Mesenchymal stem cell (in vitro differentiated cells and primary cell): ENCODE measurements around the gene NAALADL2.

Source experiments
- DNase-seq: peaks from one replicate; pipeline ENCODE4 v3.0.0-alpha.2; 2013
- H2AFZ ChIP-seq: one replicate; pipeline ENCODE4 v1.6.1; 2013; ENCODE audit warnings: low read depth, mild to moderate bottlenecking, control low read depth, inconsistent platforms, low read length, moderate library complexity
- H2AK5ac ChIP-seq: 2 replicates; pipeline ENCODE4 v1.6.1; 2013; ENCODE audit warnings: low read length, moderate library complexity, mild to moderate bottlenecking, inconsistent platforms; ENCODE audit not compliant: severe bottlenecking
- H2BK120ac ChIP-seq: one replicate; pipeline ENCODE4 v1.6.1; 2013; ENCODE audit warnings: low read depth, mild to moderate bottlenecking, inconsistent platforms, low read length, moderate library complexity
- H2BK12ac ChIP-seq, 2 experiments: one replicate each; pipeline ENCODE4 v1.6.1; 2013; ENCODE audit warnings: inconsistent platforms in 2 of 2, low read length in 2 of 2, mild to moderate bottlenecking in 2 of 2, moderate library complexity in 2 of 2, control low read depth in 1 of 2
- H2BK15ac ChIP-seq: one replicate; pipeline ENCODE4 v1.6.1; 2013; ENCODE audit warnings: mild to moderate bottlenecking, low read depth, inconsistent platforms; ENCODE audit not compliant: poor library complexity, severe bottlenecking
- H2BK5ac ChIP-seq: 2 replicates; pipeline ENCODE4 v1.6.1; 2013; ENCODE audit warnings: low read depth, mild to moderate bottlenecking, low read length, control low read depth, inconsistent platforms; ENCODE audit not compliant: poor library complexity, severe bottlenecking
- H3K14ac ChIP-seq, 2 experiments: one replicate each; pipeline ENCODE4 v1.6.1; 2013; ENCODE audit warnings: inconsistent platforms in 2 of 2, low read length in 2 of 2, control low read depth in 1 of 2, mild to moderate bottlenecking in 1 of 2, moderate library complexity in 1 of 2
- H3K18ac ChIP-seq, 2 experiments: one replicate each; pipeline ENCODE4 v1.6.1; 2013; ENCODE audit warnings: inconsistent platforms in 2 of 2, low read length in 2 of 2, control low read depth in 1 of 2, low read depth in 1 of 2, mild to moderate bottlenecking in 1 of 2
- H3K23ac ChIP-seq, 2 experiments: one replicate each; pipeline ENCODE4 v1.6.1; 2013; ENCODE audit warnings: inconsistent platforms in 2 of 2, low read length in 2 of 2, mild to moderate bottlenecking in 2 of 2, moderate library complexity in 2 of 2, control low read depth in 1 of 2
- H3K27ac ChIP-seq: 2 replicates; pipeline ENCODE4 v1.5.1; 2013; ENCODE audit warnings: mild to moderate bottlenecking, moderate library complexity, low read length, control low read depth, inconsistent platforms; ENCODE audit not compliant: poor library complexity, severe bottlenecking
- H3K27me3 ChIP-seq, 2 experiments: 2 replicates each; pipeline versions ENCODE4 v1.6.1 to v1.7.0; 2013; ENCODE audit warnings: low read length in 2 of 2, mild to moderate bottlenecking in 2 of 2, moderate library complexity in 2 of 2, control low read depth in 1 of 2, inconsistent platforms in 1 of 2; ENCODE audit not compliant: control insufficient read depth in 1 of 2, insufficient read depth in 1 of 2
- H3K36me3 ChIP-seq, 2 experiments: 2 replicates each; pipeline versions ENCODE4 v1.6.1 to v1.7.0; 2013; ENCODE audit warnings: low read length in 2 of 2, control low read depth in 1 of 2, inconsistent platforms in 1 of 2, low read depth in 1 of 2, mild to moderate bottlenecking in 1 of 2; ENCODE audit not compliant: insufficient read depth in 2 of 2, control insufficient read depth in 1 of 2
- H3K4ac ChIP-seq, 2 experiments: one replicate each; pipeline ENCODE4 v1.6.1; 2013; ENCODE audit warnings: inconsistent platforms in 2 of 2, low read length in 2 of 2, mild to moderate bottlenecking in 2 of 2, moderate library complexity in 2 of 2, control low read depth in 1 of 2, low read depth in 1 of 2
- H3K4me1 ChIP-seq: 2 replicates; pipeline ENCODE4 v1.6.1; 2013; ENCODE audit warnings: low read depth, low read length, control low read depth; ENCODE audit not compliant: control insufficient read depth, insufficient read depth
- H3K4me2 ChIP-seq: 2 replicates; pipeline ENCODE4 v1.6.1; 2013; ENCODE audit warnings: low read length, mild to moderate bottlenecking, inconsistent platforms; ENCODE audit not compliant: poor library complexity, severe bottlenecking
- H3K4me3 ChIP-seq, 2 experiments: 2 replicates each; pipeline versions ENCODE4 v1.5.1 to v1.7.0; 2013; ENCODE audit warnings: low read length in 2 of 2, mild to moderate bottlenecking in 2 of 2, control low read depth in 1 of 2, low read depth in 1 of 2; ENCODE audit not compliant: insufficient read depth in 1 of 2
- H3K79me1 ChIP-seq: replicated peaks from 2 replicates; pipeline ENCODE4 v1.6.1; 2013; ENCODE audit warnings: mild to moderate bottlenecking, control low read depth, low read length, inconsistent platforms; ENCODE audit not compliant: poor library complexity, severe bottlenecking
- H3K9ac ChIP-seq: 2 replicates; pipeline ENCODE4 v1.7.0; 2013; ENCODE audit warnings: mild to moderate bottlenecking, low read length, moderate library complexity
- H3K9me3 ChIP-seq: 2 replicates; pipeline ENCODE4 v1.7.0; 2013; ENCODE audit warnings: mild to moderate bottlenecking, low read length; ENCODE audit not compliant: control insufficient read depth
- H4K8ac ChIP-seq: one replicate; pipeline ENCODE4 v1.6.1; 2013; ENCODE audit warnings: inconsistent platforms, mild to moderate bottlenecking, low read length, moderate library complexity
- H4K91ac ChIP-seq: one replicate; pipeline ENCODE4 v1.6.1; 2013; ENCODE audit warnings: mild to moderate bottlenecking, low read length, inconsistent platforms
- WGBS: methylation state at CpG from one replicate; pipeline ENCODE4 v1.1.7; 2013; ENCODE audit warnings: mixed read lengths; 5-methylcytosine and 5-hydroxymethylcytosine counted together

The NAALADL2 gene

DNA sequence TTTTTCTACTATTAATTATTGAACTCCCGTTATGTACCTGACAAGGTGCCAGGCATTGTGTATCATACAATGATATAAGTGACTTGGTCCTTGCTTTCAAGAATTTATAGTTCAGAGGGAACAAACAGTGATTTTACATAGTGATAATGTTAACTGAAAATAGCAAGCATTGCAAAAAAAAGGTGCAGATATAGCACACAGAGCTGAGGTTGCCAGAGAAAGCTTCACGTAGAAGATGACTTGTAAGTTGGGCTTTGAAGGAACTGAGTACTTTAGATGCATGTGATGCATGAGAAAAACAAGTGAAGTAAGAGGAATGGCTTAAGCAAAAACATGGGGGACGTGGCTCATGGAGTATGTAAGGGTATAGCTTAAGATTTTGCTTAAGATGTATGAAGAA lies 584.5 kb downstream of the NAALADL2 start:
- H3K23ac ChIP-seq: no peak overlapping the region
- no peaks in the 10 kb centered on the region for H3K79me1 ChIP-seq
- no peak overlapping the region for H2BK5ac ChIP-seq
- H3K4ac ChIP-seq: no peak overlapping the region
- no peak overlapping the region for H3K14ac ChIP-seq
- no peak overlapping the region for H2BK12ac ChIP-seq
- H3K27ac ChIP-seq: no peak overlapping the region
- no peaks in the 10 kb centered on the region for H3K4me1 ChIP-seq
- no peak overlapping the region for H3K18ac ChIP-seq
- H2AFZ ChIP-seq: no peak overlapping the region
- DNase-seq: no peak
- 93% methylated on average over 3 of the region's 3 CpGs for WGBS
- no peak overlapping the region for H2BK15ac ChIP-seq
- H3K9ac ChIP-seq: no peak overlapping the region
- no peak overlapping the region for H4K8ac ChIP-seq
- H3K4me2 ChIP-seq: no peak overlapping the region
- no peaks in the 10 kb centered on the region for H3K9me3 ChIP-seq
- H4K91ac ChIP-seq: no peak overlapping the region
- no peaks in the 10 kb centered on the region for H3K27me3 ChIP-seq
- H2AK5ac ChIP-seq: no peak overlapping the region
- H3K4me3 ChIP-seq: no peak overlapping the region
- H2BK120ac ChIP-seq: no peak overlapping the region
- H3K36me3 ChIP-seq: no peaks in the 10 kb centered on the region

DNA sequence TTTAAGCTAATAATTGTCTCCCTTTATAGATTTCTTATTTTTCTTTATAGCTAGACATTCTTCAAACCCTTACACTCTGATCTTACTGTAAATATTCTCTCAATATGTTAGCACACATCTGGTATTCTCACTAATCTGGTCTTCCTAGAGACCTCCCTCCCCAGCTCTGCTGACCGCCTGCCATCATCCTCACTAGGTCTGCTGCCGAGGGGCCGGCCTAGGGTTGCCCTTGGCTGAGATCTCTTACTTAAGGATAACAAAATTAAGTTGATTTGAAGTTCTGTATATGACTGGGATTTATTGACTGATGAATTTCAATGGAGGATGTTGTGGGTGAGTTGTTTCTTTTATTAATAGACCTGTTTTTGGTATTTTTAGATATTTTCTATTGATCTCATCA lies 586.6 kb downstream of the NAALADL2 start:
- H3K27ac ChIP-seq: no peak overlapping the region
- H3K79me1 ChIP-seq: no peaks in the 10 kb centered on the region
- H4K8ac ChIP-seq: no peak overlapping the region
- no peak overlapping the region for H2BK15ac ChIP-seq
- no peak overlapping the region for H3K23ac ChIP-seq
- no peak overlapping the region for H2BK5ac ChIP-seq
- H3K4me2 ChIP-seq: no peak overlapping the region
- no peak overlapping the region for H2BK12ac ChIP-seq
- H4K91ac ChIP-seq: no peak overlapping the region
- H3K9ac ChIP-seq: no peak overlapping the region
- DNase-seq: no peak
- H2BK120ac ChIP-seq: no peak overlapping the region
- no peaks in the 10 kb centered on the region for H3K4me1 ChIP-seq
- H2AK5ac ChIP-seq: no peak overlapping the region
- no peak overlapping the region for H3K4me3 ChIP-seq
- H3K9me3 ChIP-seq: no peaks in the 10 kb centered on the region
- 100% methylated on average over 3 of the region's 3 CpGs for WGBS
- no peak overlapping the region for H3K4ac ChIP-seq
- no peaks in the 10 kb centered on the region for H3K27me3 ChIP-seq
- H2AFZ ChIP-seq: no peak overlapping the region
- H3K18ac ChIP-seq: peak overlapping the region in 1 of 2 experiments; percentile 24
- no peak overlapping the region for H3K14ac ChIP-seq
- H3K36me3 ChIP-seq: no peaks in the 10 kb centered on the region

DNA sequence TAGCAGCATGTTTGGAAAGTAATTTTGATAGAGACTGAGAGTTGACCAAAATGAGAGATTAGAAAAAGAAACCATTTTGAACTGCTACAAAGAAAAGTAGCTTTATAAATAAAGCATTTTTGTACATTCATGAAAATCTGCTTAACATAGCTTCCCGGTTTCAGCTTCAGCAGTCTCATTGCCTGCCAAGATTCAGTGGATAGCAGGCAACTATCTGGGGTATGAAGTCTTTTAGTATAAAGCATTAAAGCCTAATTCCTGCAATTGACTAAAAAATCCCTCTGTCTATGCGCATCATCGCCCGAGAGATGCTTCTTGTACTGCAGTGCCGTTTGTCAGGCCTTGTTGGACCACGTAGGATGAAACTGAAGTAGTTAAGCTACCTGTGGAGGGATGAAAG lies 588.4 kb downstream of the NAALADL2 start:
- Histone ChIP-seq H3K4me2 (no peak overlapping the region), H3K79me1 (no peaks in the 10 kb centered on the region), H3K18ac (no peak overlapping the region), H2BK120ac (no peak overlapping the region), H3K4ac (no peak overlapping the region), H4K91ac (no peak overlapping the region), H2BK5ac (no peak overlapping the region), H3K4me1 (no peaks in the 10 kb centered on the region), H3K9me3 (no peaks in the 10 kb centered on the region), H2BK15ac (no peak overlapping the region), H2BK12ac (no peak overlapping the region), H3K4me3 (no peak overlapping the region), H3K27ac (no peak overlapping the region), H2AFZ (no peak overlapping the region), H3K23ac (no peak overlapping the region), H4K8ac (no peak overlapping the region), H3K14ac (no peak overlapping the region), H3K27me3 (no peaks in the 10 kb centered on the region), H2AK5ac (no peak overlapping the region), H3K36me3 (no peaks in the 10 kb centered on the region), H3K9ac (no peak overlapping the region)
- DNase-seq: no peak
- 93% methylated on average over 6 of the region's 6 CpGs for WGBS

DNA sequence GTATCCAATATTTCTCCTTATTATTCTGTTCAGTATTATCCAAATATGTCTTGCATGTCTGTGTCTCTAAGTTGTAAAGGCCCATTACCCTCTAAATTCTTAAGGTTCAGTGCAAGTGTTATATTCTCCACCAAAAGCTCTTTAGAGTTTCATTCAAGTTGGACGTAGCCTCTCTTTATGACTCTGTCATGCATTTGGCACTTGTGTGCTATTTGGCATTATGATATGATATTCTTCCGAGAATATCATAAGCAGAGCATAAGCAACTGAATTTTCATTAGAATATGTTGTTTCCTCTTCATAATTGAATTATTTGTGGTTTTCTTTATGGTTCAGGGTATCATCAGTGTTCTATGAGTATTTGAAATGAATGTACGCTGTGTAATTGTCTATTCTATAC lies 594.2 kb downstream of the NAALADL2 start:
- H3K27ac ChIP-seq: no peak overlapping the region
- H3K9me3 ChIP-seq: no peaks in the 10 kb centered on the region
- H2AK5ac ChIP-seq: no peak overlapping the region
- H2BK5ac ChIP-seq: no peak overlapping the region
- H3K79me1 ChIP-seq: no peaks in the 10 kb centered on the region
- H4K91ac ChIP-seq: no peak overlapping the region
- H3K36me3 ChIP-seq: no peaks in the 10 kb centered on the region
- no peak overlapping the region for H3K4me3 ChIP-seq
- no peaks in the 10 kb centered on the region for H3K27me3 ChIP-seq
- no peak overlapping the region for H4K8ac ChIP-seq
- no peak overlapping the region for H3K4ac ChIP-seq
- H3K14ac ChIP-seq: no peak overlapping the region
- 100% methylated on average over 1 of the region's 3 CpGs for WGBS
- no peak overlapping the region for H2BK15ac ChIP-seq
- no peak overlapping the region for H3K4me2 ChIP-seq
- no peak overlapping the region for H3K23ac ChIP-seq
- H2BK12ac ChIP-seq: no peak overlapping the region
- H2AFZ ChIP-seq: no peak overlapping the region
- no peak overlapping the region for H2BK120ac ChIP-seq
- H3K9ac ChIP-seq: no peak overlapping the region
- no peaks in the 10 kb centered on the region for H3K4me1 ChIP-seq
- DNase-seq: no peak
- no peak overlapping the region for H3K18ac ChIP-seq
